Thoracic aorta (tissue), 2 donors: ENCODE measurements around the gene GTF3C5. TPM values are rescaled to one million over a fixed set of nuclear protein-coding genes. Genes with fewer than 3 reads are reported as not detected.

Experiments
- ATAC-seq: fragments of 150-250 bp; one replicate; pipeline ENCODE4 v1.8.0; 2017; ENCODE audit warnings: low read depth; ENCODE audit not compliant: insufficient number of reproducible peaks, low FRiP score
- DNase-seq: peaks from one replicate; pipeline ENCODE4 v3.0.0-alpha.2; 2020; ENCODE audit warnings: low spot score
- H3K27ac ChIP-seq, 2 donors: fragments of 200-600 bp; sonication (generic); 1 replicate in 1 of 2; 2 replicates in 1 of 2; pipeline ENCODE4 v1.5.1; 2016; ENCODE audit warnings: mild to moderate bottlenecking in 2 of 2, moderate library complexity in 2 of 2
- H3K27me3 ChIP-seq: fragments of 200-600 bp; sonication (generic); replicated peaks from 2 replicates; pipeline ENCODE4 v1.6.0; 2016; ENCODE audit warnings: mild to moderate bottlenecking; ENCODE audit not compliant: insufficient read depth
- H3K36me3 ChIP-seq: fragments of 200-600 bp; sonication (generic); one replicate; pipeline ENCODE4 v1.5.1; 2016
- H3K4me1 ChIP-seq, 2 donors: fragments of 200-600 bp; sonication (generic); 1 replicate in 1 of 2; 2 replicates in 1 of 2; pipeline versions ENCODE4 v1.5.1 to v1.6.0; 2016; ENCODE audit warnings: low read depth in 2 of 2, mild to moderate bottlenecking in 1 of 2; ENCODE audit not compliant: control insufficient read depth in 1 of 2
- H3K4me3 ChIP-seq: fragments of 200-600 bp; sonication (generic); 2 replicates; pipeline ENCODE4 v1.5.1; 2016; ENCODE audit warnings: mild to moderate bottlenecking
- H3K9me3 ChIP-seq: fragments of 200-600 bp; sonication (generic); 2 replicates; pipeline ENCODE4 v1.5.1; 2016
- total RNA-seq, 2 donors: library from RNA; depleted of rRNA; stranded (reverse); fragments of >200 nt; gene quantifications; one replicate each; pipeline versions ENCODE4 v1.1.0 to v1.2.3, GENCODE V29; 2016
- TF ChIP-seq, protein P1 (sequence below): fragments of 200-600 bp; sonication (generic); IDR thresholded peaks from one replicate; pipeline ENCODE4 v1.5.1; 2019; ENCODE audit warnings: antibody characterized with exemption

The GTF3C5 gene
- total RNA-seq, 2 donors from 2014 or later = 40.6 to 54.3 TPM

DNA sequence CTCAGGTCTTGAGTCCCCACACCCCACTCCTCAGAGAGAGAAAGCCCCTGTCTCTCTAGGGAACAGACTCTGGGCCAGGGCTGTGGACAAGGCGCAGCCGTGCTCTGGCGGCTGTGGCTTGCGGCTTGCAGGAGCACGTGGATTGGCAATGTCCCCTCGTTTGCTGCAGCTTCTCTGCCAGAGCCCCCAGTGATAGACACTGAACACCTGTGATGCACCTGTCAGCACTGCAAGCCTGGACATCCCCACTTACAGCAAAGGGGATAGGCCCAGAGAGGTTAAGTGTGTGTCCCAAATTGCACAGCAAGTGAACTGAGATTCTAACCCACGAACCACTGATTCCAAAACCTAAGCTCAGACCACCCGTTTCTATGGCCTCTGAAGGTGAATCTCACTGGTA is 45.3 kb upstream of the GTF3C5 start:
- no peak for DNase-seq
- Histone ChIP-seq H3K36me3 (no peaks in the 10 kb centered on the region), H3K4me3 (no peak overlapping the region), H3K27me3 (no peaks in the 10 kb centered on the region), H3K9me3 (no peaks in the 10 kb centered on the region), H3K27ac (no peak overlapping the region), H3K4me1 (no peaks in the 10 kb centered on the region)
- ATAC-seq = no peak
- TF ChIP-seq, protein P1, sequence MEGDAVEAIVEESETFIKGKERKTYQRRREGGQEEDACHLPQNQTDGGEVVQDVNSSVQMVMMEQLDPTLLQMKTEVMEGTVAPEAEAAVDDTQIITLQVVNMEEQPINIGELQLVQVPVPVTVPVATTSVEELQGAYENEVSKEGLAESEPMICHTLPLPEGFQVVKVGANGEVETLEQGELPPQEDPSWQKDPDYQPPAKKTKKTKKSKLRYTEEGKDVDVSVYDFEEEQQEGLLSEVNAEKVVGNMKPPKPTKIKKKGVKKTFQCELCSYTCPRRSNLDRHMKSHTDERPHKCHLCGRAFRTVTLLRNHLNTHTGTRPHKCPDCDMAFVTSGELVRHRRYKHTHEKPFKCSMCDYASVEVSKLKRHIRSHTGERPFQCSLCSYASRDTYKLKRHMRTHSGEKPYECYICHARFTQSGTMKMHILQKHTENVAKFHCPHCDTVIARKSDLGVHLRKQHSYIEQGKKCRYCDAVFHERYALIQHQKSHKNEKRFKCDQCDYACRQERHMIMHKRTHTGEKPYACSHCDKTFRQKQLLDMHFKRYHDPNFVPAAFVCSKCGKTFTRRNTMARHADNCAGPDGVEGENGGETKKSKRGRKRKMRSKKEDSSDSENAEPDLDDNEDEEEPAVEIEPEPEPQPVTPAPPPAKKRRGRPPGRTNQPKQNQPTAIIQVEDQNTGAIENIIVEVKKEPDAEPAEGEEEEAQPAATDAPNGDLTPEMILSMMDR = no peak

DNA sequence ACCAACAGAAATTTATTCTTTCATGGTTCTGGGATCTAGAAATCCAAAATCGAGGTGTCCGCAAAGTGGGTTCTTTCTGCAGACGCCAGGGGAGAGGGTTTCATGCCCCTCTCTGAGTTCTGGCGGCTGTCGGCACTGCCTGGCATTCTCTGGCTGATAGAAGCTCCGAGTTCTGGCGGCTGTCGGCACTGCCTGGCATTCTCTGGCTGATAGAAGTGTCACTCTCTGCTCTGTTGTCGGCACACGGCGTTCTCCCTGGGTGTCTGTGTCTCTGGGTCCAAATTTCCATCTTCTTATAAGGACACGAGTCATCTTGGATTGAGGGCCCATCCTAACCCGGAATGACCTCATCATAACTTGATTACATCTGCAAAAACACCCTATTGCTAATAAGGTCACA is 44.7 kb upstream of the GTF3C5 start:
- Histone ChIP-seq H3K4me3 (no peak overlapping the region), H3K9me3 (no peaks in the 10 kb centered on the region), H3K27ac (no peak overlapping the region), H3K36me3 (no peaks in the 10 kb centered on the region), H3K27me3 (no peaks in the 10 kb centered on the region), H3K4me1 (no peaks in the 10 kb centered on the region)
- ATAC-seq = no peak
- TF ChIP-seq, protein P1 = no peak
- no peak for DNase-seq

DNA sequence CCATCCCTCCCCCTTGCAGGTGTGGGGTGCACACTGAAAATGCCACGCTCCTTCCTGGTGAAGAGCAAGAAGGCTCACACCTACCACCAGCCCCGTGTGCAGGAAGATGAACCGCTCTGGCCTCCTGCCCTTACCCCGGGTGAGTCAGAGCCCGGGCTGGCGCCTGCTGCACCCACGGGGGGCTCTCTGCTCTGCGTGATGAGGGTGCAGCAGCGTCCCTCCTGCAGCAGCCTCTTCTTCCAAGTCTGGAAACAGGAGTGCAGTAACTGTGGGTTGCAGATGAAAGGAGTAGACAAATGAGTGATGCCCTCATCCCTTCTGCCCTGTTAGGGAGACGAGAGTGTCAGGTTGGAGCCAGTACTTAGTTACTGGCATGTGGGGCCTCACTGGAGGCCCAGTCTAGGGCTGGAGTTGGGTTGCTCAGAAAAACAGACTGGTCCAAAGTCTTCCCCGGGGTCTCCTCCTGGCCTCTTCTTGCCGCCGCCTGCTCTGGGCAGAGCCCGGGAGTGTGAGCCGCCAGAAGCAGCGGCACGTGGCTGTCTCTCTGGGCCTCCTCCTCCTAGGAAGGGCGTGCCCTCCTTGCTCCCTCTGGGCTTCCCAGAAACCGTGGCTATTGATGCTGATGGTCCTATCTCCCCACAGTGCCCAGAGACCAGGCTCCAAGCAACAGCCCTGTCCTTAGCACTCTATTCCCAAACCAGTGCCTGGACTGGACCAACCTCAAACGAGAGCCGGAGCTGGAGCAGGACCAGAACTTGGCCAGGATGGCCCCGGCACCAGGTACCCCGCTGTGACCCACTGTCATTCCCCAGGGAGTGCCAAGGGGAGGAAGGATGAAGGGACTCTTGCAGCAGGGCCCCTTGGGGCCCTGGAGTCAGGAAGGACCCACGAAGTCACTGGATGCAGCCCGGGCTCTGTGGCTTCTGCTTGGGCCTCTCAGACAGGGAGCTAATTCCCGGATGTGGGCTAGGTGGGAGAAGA is 43.9 kb upstream of the GTF3C5 start:
- Histone ChIP-seq H3K9me3 (no peaks in the 10 kb centered on the region), H3K4me1 (no peaks in the 10 kb centered on the region), H3K27ac (no peak overlapping the region), H3K4me3 (no peak overlapping the region), H3K36me3 (no peaks in the 10 kb centered on the region), H3K27me3 (no peaks in the 10 kb centered on the region)
- ATAC-seq = no peak
- TF ChIP-seq, protein P1 = no peak
- no peak for DNase-seq

DNA sequence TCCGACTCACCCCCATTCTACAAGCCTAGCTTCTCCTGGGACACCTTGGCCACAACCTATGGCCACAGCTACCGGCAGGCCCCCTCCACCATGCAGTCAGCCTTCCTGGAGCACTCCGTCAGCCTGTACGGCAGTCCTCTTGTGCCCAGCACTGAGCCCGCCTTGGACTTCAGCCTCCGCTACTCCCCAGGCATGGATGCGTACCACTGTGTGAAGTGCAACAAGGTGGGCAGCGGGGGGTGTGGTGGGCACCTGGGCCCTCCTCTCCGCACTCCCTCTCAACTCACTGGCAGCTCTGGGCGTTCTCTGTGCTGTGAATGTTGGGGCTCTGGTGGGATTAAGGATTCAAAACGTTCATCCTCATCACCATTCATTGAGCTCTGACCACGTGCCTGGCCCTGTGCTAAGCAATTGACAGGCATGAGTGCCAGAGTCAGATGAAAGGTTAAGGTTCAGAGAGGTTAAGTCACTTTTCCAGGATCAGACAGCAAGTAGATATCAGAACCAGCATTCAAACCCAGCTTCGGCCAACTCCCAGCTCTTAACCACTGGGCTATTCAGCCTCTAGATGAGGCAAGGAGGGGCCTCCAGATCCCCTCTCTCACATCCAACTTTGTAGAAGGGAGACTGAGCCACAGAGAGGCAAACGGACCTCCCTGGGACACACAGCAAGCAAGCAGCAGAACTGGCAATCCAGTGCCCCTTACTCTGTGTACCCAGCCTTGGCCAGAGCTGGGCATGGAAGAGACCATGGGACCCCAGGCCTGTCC is 42.4 kb upstream of the GTF3C5 start:
- H3K9me3 ChIP-seq = no peaks in the 10 kb centered on the region
- no peak for ATAC-seq
- H3K27me3 ChIP-seq = no peaks in the 10 kb centered on the region

DNA sequence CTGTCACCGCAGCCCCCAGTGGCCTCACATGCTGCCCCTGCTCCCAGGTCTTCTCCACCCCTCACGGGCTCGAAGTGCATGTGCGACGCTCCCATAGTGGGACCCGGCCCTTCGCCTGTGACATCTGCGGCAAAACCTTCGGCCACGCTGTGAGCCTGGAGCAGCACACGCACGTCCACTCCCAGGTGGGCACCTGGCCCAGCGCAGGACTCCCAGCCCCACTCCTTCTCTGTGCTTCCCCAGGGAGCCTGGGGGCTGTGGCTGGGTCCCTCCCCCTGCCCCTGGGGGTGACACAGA is 41.8 kb upstream of the GTF3C5 start:
- Histone ChIP-seq H3K27ac (no peak overlapping the region), H3K9me3 (no peaks in the 10 kb centered on the region), H3K4me3 (no peak overlapping the region), H3K4me1 (no peaks in the 10 kb centered on the region), H3K36me3 (no peaks in the 10 kb centered on the region), H3K27me3 (no peaks in the 10 kb centered on the region)
- ATAC-seq (no peak), DNase-seq (no peak)
- TF ChIP-seq, protein P1 = no peak

More for the DNA sequence above, 42.4 kb upstream of the GTF3C5 start:
- Histone ChIP-seq H3K4me1 (no peaks in the 10 kb centered on the region), H3K4me3 (no peak overlapping the region), H3K27ac (no peak overlapping the region), H3K36me3 (no peaks in the 10 kb centered on the region)
- TF ChIP-seq, protein P1 = no peak
- DNase-seq = no peak
